SH-SY5Y (cell line): ENCODE data around the gene TSTD2.

Experiments
- GATA2 ChIP-seq: IDR thresholded peaks from 2 replicates; pipeline ENCODE4 v1.6.1; 2011; ENCODE audit warnings: mild to moderate bottlenecking, low read depth, low read length
- GATA3 ChIP-seq: IDR thresholded peaks from 2 replicates; pipeline ENCODE4 v1.6.1; 2011; ENCODE audit warnings: low read depth, mild to moderate bottlenecking, low read length, moderate library complexity

DNA sequence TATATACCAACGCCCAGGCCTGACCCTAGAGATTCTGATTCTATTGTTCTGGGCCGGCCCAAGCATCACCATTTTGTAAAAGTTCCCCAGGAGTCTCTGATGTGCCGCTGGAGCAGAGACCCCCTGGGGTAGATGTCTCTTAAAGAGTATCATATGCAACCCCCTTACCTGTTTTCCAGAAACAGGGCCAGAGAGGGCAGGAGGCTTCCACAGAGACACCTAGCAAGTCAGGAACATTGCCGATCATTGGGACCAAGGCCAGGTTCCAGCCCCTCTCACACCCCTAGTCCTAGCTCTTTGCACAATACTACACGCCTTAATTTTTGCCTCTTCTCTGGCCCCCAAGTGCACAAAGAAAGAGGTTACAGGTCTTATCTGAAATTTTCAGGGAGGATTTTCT lies 67.9 kb downstream of the TSTD2 start:
- TF ChIP-seq GATA2 (no peak), GATA3 (no peak)
